Coronary artery (tissue), 2 donors: ENCODE measurements around the gene TMEM168.
"Not testable (repeated sequence)": the region's sequence is repeated elsewhere in the genome, so short reads cannot be mapped to it uniquely, and the experiment has no call there.

Source experiments
- DNase-seq: peaks from one replicate; pipeline ENCODE4 v3.0.0-alpha.2; 2017; ENCODE audit warnings: low spot score
- H3K27ac ChIP-seq, 2 donors: fragments of 200-600 bp; sonication (generic); one replicate each; pipeline ENCODE4 v1.5.1; 2016 to 2019
- H3K4me3 ChIP-seq: fragments of 200-600 bp; sonication (generic); 2 replicates; pipeline ENCODE4 v1.5.1; 2016; ENCODE audit warnings: mild to moderate bottlenecking, moderate library complexity
- TF ChIP-seq, protein P1 (sequence below): fragments of 200-600 bp; sonication (generic); IDR thresholded peaks from one replicate; pipeline ENCODE4 v1.5.1; 2019; ENCODE audit warnings: antibody characterized with exemption

The TMEM168 gene

GRCh38 chr7:112745635-112746034, 44.6 kb downstream of the TMEM168 start:
- TF ChIP-seq, protein P1, sequence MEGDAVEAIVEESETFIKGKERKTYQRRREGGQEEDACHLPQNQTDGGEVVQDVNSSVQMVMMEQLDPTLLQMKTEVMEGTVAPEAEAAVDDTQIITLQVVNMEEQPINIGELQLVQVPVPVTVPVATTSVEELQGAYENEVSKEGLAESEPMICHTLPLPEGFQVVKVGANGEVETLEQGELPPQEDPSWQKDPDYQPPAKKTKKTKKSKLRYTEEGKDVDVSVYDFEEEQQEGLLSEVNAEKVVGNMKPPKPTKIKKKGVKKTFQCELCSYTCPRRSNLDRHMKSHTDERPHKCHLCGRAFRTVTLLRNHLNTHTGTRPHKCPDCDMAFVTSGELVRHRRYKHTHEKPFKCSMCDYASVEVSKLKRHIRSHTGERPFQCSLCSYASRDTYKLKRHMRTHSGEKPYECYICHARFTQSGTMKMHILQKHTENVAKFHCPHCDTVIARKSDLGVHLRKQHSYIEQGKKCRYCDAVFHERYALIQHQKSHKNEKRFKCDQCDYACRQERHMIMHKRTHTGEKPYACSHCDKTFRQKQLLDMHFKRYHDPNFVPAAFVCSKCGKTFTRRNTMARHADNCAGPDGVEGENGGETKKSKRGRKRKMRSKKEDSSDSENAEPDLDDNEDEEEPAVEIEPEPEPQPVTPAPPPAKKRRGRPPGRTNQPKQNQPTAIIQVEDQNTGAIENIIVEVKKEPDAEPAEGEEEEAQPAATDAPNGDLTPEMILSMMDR: no peak
- no peak for DNase-seq
- Histone ChIP-seq H3K27ac (no peak overlapping the region), H3K4me3 (no peak overlapping the region)

DNA sequence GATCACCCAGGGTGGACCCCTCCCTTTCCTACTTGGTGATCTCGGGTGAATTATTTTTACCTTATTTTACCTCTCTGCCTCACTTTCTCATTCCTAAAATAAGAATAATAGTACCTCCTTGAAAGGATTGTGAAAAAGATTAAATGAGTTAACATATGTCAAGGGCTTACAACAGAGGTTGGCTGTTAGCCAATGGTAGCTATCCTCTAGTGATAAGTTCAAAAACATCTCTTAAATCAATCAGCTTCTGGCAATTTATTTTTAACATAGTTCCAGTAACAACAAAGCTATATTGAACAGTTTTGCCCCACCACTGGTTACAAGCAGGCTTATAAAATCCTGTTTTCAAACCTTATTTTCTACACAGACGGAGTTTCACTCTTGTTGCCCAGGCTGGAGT, 45.4 kb downstream of the TMEM168 start:
- DNase-seq: no peak
- H3K27ac ChIP-seq: no peak overlapping the region
- no peak overlapping the region for H3K4me3 ChIP-seq
- TF ChIP-seq, protein P1: no peak

DNA sequence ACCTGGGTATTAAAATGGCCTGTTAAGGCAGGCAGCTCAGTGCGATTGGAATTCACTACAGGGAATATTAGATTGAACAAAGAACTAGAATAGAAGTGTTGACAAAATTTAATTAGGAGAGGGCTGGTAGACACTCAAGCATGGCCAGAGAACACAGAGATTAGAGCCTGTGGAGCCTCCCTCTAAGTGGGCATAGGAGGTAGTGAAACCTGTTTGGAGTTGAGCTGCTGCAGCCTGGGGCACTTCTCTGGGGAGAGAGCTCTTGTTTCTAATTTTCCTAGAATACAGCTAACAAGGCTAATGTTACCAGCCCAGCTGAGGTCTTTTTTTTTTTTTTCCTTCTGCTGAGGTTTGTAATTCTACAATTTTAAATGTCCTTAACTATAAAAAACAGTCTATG, 46.4 kb downstream of the TMEM168 start:
- DNase-seq: no peak
- no peak overlapping the region for H3K4me3 ChIP-seq
- TF ChIP-seq, protein P1: no peak
- H3K27ac ChIP-seq: no peak overlapping the region

GRCh38 chr7:112740667-112741066, 49.5 kb downstream of the TMEM168 start:
- TF ChIP-seq, protein P1: no peak
- Histone ChIP-seq H3K27ac (no peak overlapping the region), H3K4me3 (no peak overlapping the region)
- no peak for DNase-seq

GRCh38 chr7:112739436-112740180, 50.6 kb downstream of the TMEM168 start:
- Histone ChIP-seq H3K4me3 (no peak overlapping the region), H3K27ac (no peak overlapping the region)
- no peak for DNase-seq
- TF ChIP-seq, protein P1: no peak

- TF ChIP-seq, protein P1: no peak
- Histone ChIP-seq H3K27ac (no peak overlapping the region), H3K4me3 (no peak overlapping the region)
- no peak for DNase-seq
Measured at GRCh38 chr7:112735261-112735660, 54.9 kb downstream of the TMEM168 start.

DNA sequence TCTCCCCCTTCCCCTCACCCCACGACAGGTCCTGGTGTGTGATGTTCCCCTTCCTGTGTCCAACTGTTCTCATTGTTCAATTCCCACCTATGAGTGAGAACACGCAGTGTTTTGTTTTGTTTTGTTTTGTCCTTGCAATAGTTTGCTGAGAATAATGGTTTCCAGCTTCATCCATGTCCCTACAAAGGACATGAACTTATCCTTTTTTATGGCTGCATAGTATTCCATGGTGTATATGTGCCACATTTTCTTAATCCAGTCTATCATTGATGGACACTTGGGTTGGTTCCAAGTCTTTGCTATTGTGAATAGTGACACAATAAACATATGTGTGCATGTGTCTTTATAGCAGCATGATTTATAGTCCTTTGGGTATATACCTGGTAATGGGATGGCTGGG, 58.9 kb downstream of the TMEM168 start:
- H3K4me3 ChIP-seq, DNase-seq, H3K27ac ChIP-seq: not testable (repeated sequence)
